GM12873 (cell line): ENCODE data around the gene AIMP1.

Experiments
- CTCF ChIP-seq: IDR thresholded peaks from 2 replicates; pipeline ENCODE4 v1.5.1; 2012; ENCODE audit warnings: low read depth, mild to moderate bottlenecking, moderate library complexity, low read length, control low read depth; ENCODE audit not compliant: insufficient read depth; ENCODE audit errors: missing control alignments

Gene AIMP1

DNA sequence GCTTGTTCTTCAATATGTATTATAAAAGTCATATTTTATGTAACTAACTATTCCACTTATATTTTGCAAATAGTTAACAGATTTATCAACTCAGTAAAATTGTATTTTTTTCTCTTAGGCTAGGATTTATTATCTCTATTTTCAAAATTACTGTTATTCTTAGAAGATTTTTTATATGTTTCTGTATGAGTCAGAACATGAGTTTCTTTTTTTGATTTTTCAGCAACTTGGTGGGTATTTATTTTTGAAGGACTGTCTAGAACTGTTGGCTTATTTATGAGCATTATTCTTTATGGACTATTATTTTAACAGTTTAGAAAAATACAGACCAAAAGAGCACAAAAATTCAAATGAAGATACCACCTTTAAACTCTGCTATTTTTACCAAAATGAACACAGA, 6.8 kb downstream of the AIMP1 start:
- no peak for TF ChIP-seq CTCF

DNA sequence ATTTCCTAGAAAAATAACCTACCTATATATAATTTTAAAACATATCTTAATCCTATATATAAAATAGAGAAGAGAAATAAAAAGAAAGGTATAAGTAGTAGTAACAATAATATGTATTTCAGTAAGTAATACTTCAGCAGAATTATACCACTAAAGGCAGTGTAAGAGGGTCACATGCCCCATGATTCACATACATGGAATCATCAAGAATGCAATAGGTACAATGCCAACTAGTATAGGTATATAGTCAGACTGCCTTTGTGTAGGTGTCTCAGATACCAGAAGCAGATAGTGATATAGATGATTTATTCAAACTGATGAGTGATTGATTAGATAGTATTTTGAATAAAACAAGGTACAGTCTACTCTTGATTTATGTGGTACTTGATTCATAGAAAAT, 9.4 kb downstream of the AIMP1 start:
- no peak for TF ChIP-seq CTCF

GRCh38 chr4:106329041-106329618, 12.8 kb downstream of the AIMP1 start:
- TF ChIP-seq CTCF: peak; percentile 61

- TF ChIP-seq CTCF: no peak
These were observed 16.8 kb downstream of the AIMP1 start for GRCh38 chr4:106333186-106333585.

DNA sequence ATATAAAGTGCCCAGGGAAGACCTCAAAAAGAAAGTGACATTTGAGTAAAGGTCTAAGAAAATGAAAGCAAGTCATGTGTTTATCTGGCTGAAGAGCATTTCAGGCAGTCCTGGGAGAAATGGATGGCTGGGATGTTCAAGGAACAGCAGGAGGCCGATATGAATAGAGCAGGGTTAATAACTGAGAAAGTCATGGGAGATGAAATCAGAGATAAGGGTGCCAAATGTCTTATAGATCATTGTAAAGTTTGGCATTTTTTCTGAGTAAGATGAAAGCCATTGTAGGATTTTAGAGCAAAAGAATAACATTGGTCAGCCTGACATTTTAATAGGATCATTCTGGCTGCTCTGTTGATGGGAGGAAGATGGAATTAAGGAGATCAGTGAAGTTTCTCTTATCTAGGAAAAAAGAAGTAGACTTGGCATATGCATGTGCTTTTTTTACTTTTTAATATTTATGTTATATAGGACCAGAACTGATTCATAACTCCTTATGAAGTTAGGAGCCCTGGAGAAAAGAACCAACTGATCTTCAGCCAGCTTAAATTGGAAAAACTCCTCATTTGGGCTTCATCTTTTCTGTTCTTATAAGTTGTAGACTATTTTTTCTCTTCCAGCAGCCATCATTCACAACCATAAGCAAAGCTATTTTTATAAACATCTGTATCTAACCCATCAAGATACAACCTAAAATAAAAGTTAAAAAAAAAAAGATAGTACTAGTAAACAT, 18.6 kb downstream of the AIMP1 start:
- TF ChIP-seq CTCF: no peak

DNA sequence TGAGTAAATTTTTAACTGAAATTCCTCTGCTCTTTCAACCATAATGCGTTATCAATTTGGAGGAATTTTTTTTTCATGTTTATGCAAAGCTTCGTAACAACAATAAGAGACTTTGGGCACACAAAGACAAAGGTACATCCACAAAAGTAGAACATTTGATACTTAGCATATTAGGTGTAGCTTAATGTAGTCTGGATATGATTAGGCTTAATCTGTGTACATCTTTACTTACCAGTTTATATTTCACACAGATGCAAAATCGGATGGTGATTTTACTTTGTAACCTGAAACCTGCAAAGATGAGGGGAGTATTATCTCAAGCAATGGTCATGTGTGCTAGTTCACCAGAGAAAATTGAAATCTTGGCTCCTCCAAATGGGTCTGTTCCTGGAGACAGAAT, 20.3 kb downstream of the AIMP1 start:
- no peak for TF ChIP-seq CTCF

GRCh38 chr4:106337916-106338315, 21.6 kb downstream of the AIMP1 start:
- no peak for TF ChIP-seq CTCF
